22Rv1 (cell line): ENCODE results near the gene IFITM5.

ENCODE experiments used
- CTCF ChIP-seq: fragments of 450-650 bp; IDR thresholded peaks from 2 replicates; pipeline ENCODE4 v1.5.1; 2017; ENCODE audit warnings: mild to moderate bottlenecking
- ZFX ChIP-seq: fragments of 450-650 bp; IDR thresholded peaks from 2 replicates; pipeline ENCODE4 v1.6.1; 2017; ENCODE audit warnings: antibody characterized with exemption, borderline replicate concordance

GRCh38 chr11:327581-327923 is 28.2 kb upstream of the IFITM5 start:
- no peak for TF ChIP-seq CTCF
- TF ChIP-seq ZFX = no peak
